MCF 10A (cell line): Measurements from ENCODE around the gene LRRC51. TPM values are rescaled to one million over a fixed set of nuclear protein-coding genes. Genes with fewer than 3 reads are reported as not detected.
A peak's percentile ranks its signal among the peaks of the same experiment; 100 is the strongest.

Experiments used
- Bru-seq: library from RNA; stranded (reverse); fragments of 400-500 nt; gene quantifications from one replicate; lab custom pipeline; 2021; lab: Mats Ljungman, UMichigan
- BruChase-seq, 2 experiments: library from RNA; stranded (reverse); fragments of 400-500 nt; gene quantifications; one replicate each; lab custom pipeline; 2021; lab: Mats Ljungman, UMichigan
- BruUV-seq: library from RNA; stranded (reverse); fragments of 400-500 nt; replicated peaks from 2 replicates; lab custom pipeline; 2021; lab: Mats Ljungman, UMichigan
- CTCF ChIA-PET: fragments of 300-600 bp; sonication (Branson Sonifier 250); formaldehyde crosslinking; extraction: SDS; loops from one replicate; lab custom pipeline; 2021; ENCODE audit warnings: antibody characterized with exemption, inconsistent platforms; lab: Yijun Ruan, JAX
- POLR2A ChIA-PET: fragments of 300-600, 350-650 bp; sonication (Branson Sonifier 250); formaldehyde crosslinking; extraction: SDS; loops from one replicate; lab custom pipeline; 2020; ENCODE audit warnings: antibody characterized with exemption, inconsistent platforms; lab: Yijun Ruan, JAX
- DNase-seq: peaks from one replicate; pipeline ENCODE4 v3.0.0-alpha.2; 2018; ENCODE audit not compliant: unreplicated experiment
- H3K27ac Mint-ChIP-seq: one replicate; pipeline ENCODE4 v1.8.0; 2022; ENCODE audit warnings: mild to moderate bottlenecking, low read depth, mixed read lengths; ENCODE audit not compliant: unreplicated experiment
- H3K27me3 Mint-ChIP-seq: one replicate; pipeline ENCODE4 v1.8.0; 2022; ENCODE audit warnings: mixed read lengths; ENCODE audit not compliant: insufficient read depth, unreplicated experiment
- H3K36me3 Mint-ChIP-seq: one replicate; pipeline ENCODE4 v1.8.0; 2022; ENCODE audit warnings: mild to moderate bottlenecking, moderate library complexity, mixed read lengths; ENCODE audit not compliant: insufficient read depth, unreplicated experiment
- H3K4me1 Mint-ChIP-seq: one replicate; pipeline ENCODE4 v1.8.0; 2022; ENCODE audit warnings: mixed read lengths; ENCODE audit not compliant: insufficient read depth, unreplicated experiment
- H3K4me3 Mint-ChIP-seq: one replicate; pipeline ENCODE4 v1.8.0; 2022; ENCODE audit warnings: mild to moderate bottlenecking, moderate library complexity, mixed read lengths; ENCODE audit not compliant: unreplicated experiment
- H3K9me3 Mint-ChIP-seq: one replicate; pipeline ENCODE4 v1.8.0; 2022; ENCODE audit warnings: mixed read lengths; ENCODE audit not compliant: unreplicated experiment
- CTCF ChIP-seq: fragments of 200-600 bp; IDR thresholded peaks from one replicate; pipeline ENCODE4 v1.8.0; 2022; ENCODE audit warnings: antibody characterized with exemption, mild to moderate bottlenecking; ENCODE audit not compliant: unreplicated experiment
- intact Hi-C: fragments of 100-400 bp; cut with micrococcal nuclease; formaldehyde crosslinking; loops from 2 replicates; pipeline ENCODE4 v1.14.1; 2022
- long read RNA-seq: library from polyadenylated mRNA; stranded (forward); transcript quantifications from one replicate; pipeline ENCODE4 v2.0.0, GENCODE V29; 2022
- total RNA-seq: library from RNA; stranded (reverse); gene quantifications from 2 replicates; pipeline ENCODE4 v1.2.3, GENCODE V29; 2022

Gene LRRC51
- 9.3 and 9.5 TPM in 2 replicates for total RNA-seq
- percentile 30 among the genes with signal in this experiment for Bru-seq, nascent RNA
- BruChase-seq, experiment 1, labeled RNA remaining after a 6-hour chase = percentile 48 among the genes with signal in this experiment
- percentile 41 among the genes with signal in this experiment for BruChase-seq, experiment 2, labeled RNA remaining after a 2-hour chase
- long read RNA-seq, transcript LRTOMT-201 (6 exons, 2,642 nt) = major isoform, 11 of 13 reads
- long read RNA-seq, partial matches to known transcripts = 2 of 13 reads
- long read RNA-seq, other reads (novel, unspliced or antisense) = 0 of 13 reads

- ChIA-PET POLR2A (interaction anchor here (0.8 to 15.4 kb wide), 12 partner anchors 12 to 101 kb away, joined by 3 to 282 read pairs (median 10); partner anchors contain the start of gene ANAPC15), CTCF (interaction anchor here (0.8 to 2.3 kb wide), 7 partner anchors 10 to 102 kb away, joined by 3 to 24 read pairs (median 4); no protein-coding TSS in a partner anchor)
- Mint-ChIP-seq H3K27ac (peak within 1 kb of the TSS; percentile 99), H3K9me3 (no peaks in the 10 kb centered on the region), H3K4me3 (peak within 1 kb of the TSS; percentile 99), H3K36me3 (peaks cover 6% of the 10 kb centered on the region), H3K4me1 (peaks cover 47% of the 10 kb centered on the region), H3K27me3 (no peaks in the 10 kb centered on the region)
- intact Hi-C loops = loop anchor here (1.0 to 2.0 kb wide), 2 partner anchors 32 to 40 kb away; partner anchors contain the start of gene ANAPC15
- TF ChIP-seq CTCF = no peak
- DNase-seq = peak; percentile 100
- no TSS peak for BruUV-seq
Observed at GRCh38 chr11:72080326-72081183, at the start of gene LRRC51, which contains the start of gene NUMA1. Gene LRRC51 (plus strand): TSS chr11:72080850. CDS start chr11:72089084, 8,234 bp downstream. Gene NUMA1 (minus strand): TSS chr11:72080542. CDS start chr11:72035943, 44,599 bp downstream.

- H3K4me1 Mint-ChIP-seq = peaks cover 12% of the 10 kb centered on the region
- TF ChIP-seq CTCF = no peak
- POLR2A ChIA-PET = interaction anchor here (1.0 to 10.0 kb wide), 2 partner anchors 36 to 47 kb away, joined by 3 to 282 read pairs; partner anchors contain the start of genes LRRC51 and NUMA1
- H3K36me3 Mint-ChIP-seq = peaks cover 57% of the 10 kb centered on the region
- intact Hi-C loops = no loop called here
- no peaks in the 10 kb centered on the region for H3K27me3 Mint-ChIP-seq
- no TSS peak for BruUV-seq
- no peak overlapping the region for H3K27ac Mint-ChIP-seq
- no peak for DNase-seq
- H3K9me3 Mint-ChIP-seq = no peaks in the 10 kb centered on the region
- no peak overlapping the region for H3K4me3 Mint-ChIP-seq
- CTCF ChIA-PET = interaction anchor here (0.6 to 4.6 kb wide), 3 partner anchors 10 to 1387 kb away, joined by 3 to 81 read pairs (median 14); no protein-coding TSS in a partner anchor
Observed at GRCh38 chr11:72036687-72037086, 44.0 kb upstream of the LRRC51 start.

GRCh38 chr11:72037554-72038311 is 42.9 kb upstream of the LRRC51 start:
- Mint-ChIP-seq H3K9me3 (no peaks in the 10 kb centered on the region), H3K27ac (no peak overlapping the region), H3K36me3 (peaks cover 49% of the 10 kb centered on the region), H3K4me1 (peaks cover 21% of the 10 kb centered on the region), H3K4me3 (no peak overlapping the region), H3K27me3 (no peaks in the 10 kb centered on the region)
- peak; percentile 47 for DNase-seq
- ChIA-PET POLR2A (interaction anchor here (0.6 to 10.0 kb wide), 11 partner anchors 7 to 139 kb away, joined by 3 to 282 read pairs (median 9); partner anchors contain the start of genes ANAPC15, LRRC51 and NUMA1), CTCF (interaction anchor here (0.6 to 4.6 kb wide), 9 partner anchors 11 to 411 kb away, joined by 3 to 81 read pairs (median 4); no protein-coding TSS in a partner anchor)
- no TSS peak for BruUV-seq
- no peak for TF ChIP-seq CTCF
- intact Hi-C loops = no loop called here
